ENCODE measurements around the gene HMCN2. TPM values are rescaled to one million over a fixed set of nuclear protein-coding genes. Genes with fewer than 3 reads are reported as not detected.

Gene HMCN2
- total RNA-seq, 5 donors from 2014 or later (not counting 1 experiment from before 2014, with no cell fraction given), result 0.03 TPM; not detected in 4

DNA sequence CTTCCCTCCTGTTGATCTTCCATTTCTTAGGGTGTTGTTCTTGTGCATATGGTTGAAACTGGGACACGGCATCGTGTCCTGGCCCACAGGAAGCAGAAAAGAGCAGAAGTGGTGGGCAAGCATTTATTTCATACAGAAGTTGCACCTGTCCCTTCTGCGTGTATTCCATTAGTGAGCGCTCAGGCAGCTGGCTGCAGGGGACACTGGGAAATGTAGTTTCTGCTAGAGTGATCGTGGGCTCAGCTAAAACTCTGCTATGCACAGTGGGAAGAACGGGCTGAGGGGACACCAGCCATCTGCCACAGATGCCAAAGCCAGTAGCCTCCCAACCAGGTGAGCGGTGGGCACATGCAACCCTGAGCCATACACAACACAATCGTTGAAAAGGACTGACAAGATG lies 121.8 kb downstream of the HMCN2 start:
- 85% methylated on average over 6 of the region's 8 CpGs for WGBS (ENCODE audit: insufficient coverage)
- ATAC-seq (replicated peaks in 1 of 4), result no peak
- Mint-ChIP-seq H3K27ac (no peak overlapping the region), H3K9me3 (no peaks in the 10 kb centered on the region), H3K27me3 (peaks cover 0 to 13% of the 10 kb centered on the region in 2 donors), H3K4me3 (no peak overlapping the region), H3K4me1 (no peaks in the 10 kb centered on the region), H3K36me3 (no peaks in the 10 kb centered on the region)
- Histone ChIP-seq H3K9me3 (no peaks in the 10 kb centered on the region), H3K4me1 (ENCODE audit: control insufficient read depth in 1 of 2, extremely low read depth in 1 of 2, insufficient read depth in 2 of 2, low read length in 2 of 2) (no peaks in the 10 kb centered on the region), H3K27ac (ENCODE audit: low read length) (no peak overlapping the region), H3K4me3 (ENCODE audit: control insufficient read depth in 1 of 2, extremely low read depth in 1 of 2, low read length in 1 of 2) (no peak overlapping the region), H3K27me3 (replicated peaks in 1 of 2; ENCODE audit: control insufficient read depth in 2 of 2, extremely low read depth in 1 of 2, insufficient read depth in 2 of 2, low read length in 1 of 2) (peaks cover 0 to 45% of the 10 kb centered on the region in 2 experiments), H3K36me3 (ENCODE audit: control insufficient read depth in 2 of 2, extremely low read depth in 1 of 2, insufficient read depth in 1 of 2, low read length in 1 of 2) (no peaks in the 10 kb centered on the region)
- POLR2A ChIA-PET, result no interaction called here
- DNase-seq, result no peak
- CTCF ChIA-PET, result no interaction called here

DNA sequence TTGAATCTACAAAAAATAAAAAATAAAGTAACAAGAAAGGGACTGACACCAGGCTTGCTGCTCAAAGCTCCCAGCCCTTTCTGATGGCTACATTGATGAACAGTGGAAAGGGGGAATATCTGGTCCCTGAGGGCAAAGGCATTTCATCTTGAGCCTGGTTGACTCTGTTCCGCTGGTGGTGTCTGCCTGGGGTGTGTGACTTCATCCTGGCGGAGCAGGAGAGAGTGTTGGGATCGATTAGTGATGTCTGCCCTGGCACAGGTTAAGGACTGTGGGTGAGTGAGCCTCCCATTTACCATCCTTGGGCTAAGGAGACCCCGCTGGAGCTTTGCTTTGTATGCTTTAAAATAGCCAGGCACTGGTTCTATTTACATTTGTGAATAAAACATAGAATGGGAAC lies 122.3 kb downstream of the HMCN2 start:
- no peaks in the 10 kb centered on the region for H3K36me3 ChIP-seq (ENCODE audit: control insufficient read depth in 2 of 2, extremely low read depth in 1 of 2, insufficient read depth in 1 of 2, low read length in 1 of 2)
- peaks cover 0 to 44% of the 10 kb centered on the region in 2 experiments for H3K27me3 ChIP-seq (replicated peaks in 1 of 2; ENCODE audit: control insufficient read depth in 2 of 2, extremely low read depth in 1 of 2, insufficient read depth in 2 of 2, low read length in 1 of 2)
- Mint-ChIP-seq H3K9me3 (no peaks in the 10 kb centered on the region), H3K27ac (no peak overlapping the region), H3K36me3 (no peaks in the 10 kb centered on the region), H3K4me3 (no peak overlapping the region), H3K4me1 (no peaks in the 10 kb centered on the region), H3K27me3 (peaks cover 0 to 13% of the 10 kb centered on the region in 2 donors)
- no CpG with 5 or more reads among the region's 4 CpGs for WGBS (ENCODE audit: insufficient coverage)
- ATAC-seq (replicated peaks in 1 of 4) (no peak), DNase-seq (no peak)
- CTCF ChIA-PET, result no interaction called here
- H3K4me1 ChIP-seq (ENCODE audit: control insufficient read depth in 1 of 2, extremely low read depth in 1 of 2, insufficient read depth in 2 of 2, low read length in 2 of 2), result no peaks in the 10 kb centered on the region
- H3K9me3 ChIP-seq, result no peaks in the 10 kb centered on the region
- H3K27ac ChIP-seq (ENCODE audit: low read length), result no peak overlapping the region
- POLR2A ChIA-PET, result no interaction called here
- no peak overlapping the region for H3K4me3 ChIP-seq (ENCODE audit: control insufficient read depth in 1 of 2, extremely low read depth in 1 of 2, low read length in 1 of 2)

DNA sequence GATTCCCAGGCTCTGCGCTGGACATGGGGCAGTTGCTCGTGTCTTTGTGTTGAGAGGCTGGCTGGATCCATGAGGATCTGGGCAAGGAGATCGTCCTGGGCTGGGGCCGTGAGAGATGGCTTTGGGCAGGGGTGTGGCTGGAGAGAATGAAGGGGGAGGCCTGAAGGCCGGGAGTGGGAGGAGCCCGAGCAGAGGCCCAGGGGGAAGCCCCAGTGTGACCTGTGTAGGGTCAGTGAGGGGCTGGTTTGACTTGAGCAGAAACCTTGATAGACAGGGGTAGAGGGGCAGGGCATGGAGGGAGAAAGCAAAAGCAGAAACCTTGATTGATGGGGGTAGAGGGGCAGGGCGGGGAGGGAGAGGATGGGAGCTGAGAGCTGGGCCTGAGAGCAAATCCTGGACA lies 124.8 kb downstream of the HMCN2 start:
- DNase-seq, result no peak
- Histone ChIP-seq H3K9me3 (no peaks in the 10 kb centered on the region), H3K36me3 (ENCODE audit: control insufficient read depth in 2 of 2, extremely low read depth in 1 of 2, insufficient read depth in 1 of 2, low read length in 1 of 2) (no peaks in the 10 kb centered on the region), H3K27ac (ENCODE audit: low read length) (no peak overlapping the region), H3K4me3 (ENCODE audit: control insufficient read depth in 1 of 2, extremely low read depth in 1 of 2, low read length in 1 of 2) (no peak overlapping the region), H3K27me3 (replicated peaks in 1 of 2; ENCODE audit: control insufficient read depth in 2 of 2, extremely low read depth in 1 of 2, insufficient read depth in 2 of 2, low read length in 1 of 2) (peaks cover 0 to 36% of the 10 kb centered on the region in 2 experiments), H3K4me1 (ENCODE audit: control insufficient read depth in 1 of 2, extremely low read depth in 1 of 2, insufficient read depth in 2 of 2, low read length in 2 of 2) (no peaks in the 10 kb centered on the region)
- H3K4me3 Mint-ChIP-seq, result no peak overlapping the region
- no peaks in the 10 kb centered on the region for H3K36me3 Mint-ChIP-seq
- H3K4me1 Mint-ChIP-seq, result no peaks in the 10 kb centered on the region
- no peaks in the 10 kb centered on the region for H3K9me3 Mint-ChIP-seq
- ATAC-seq (replicated peaks in 1 of 4), result no peak
- peaks cover 0 to 12% of the 10 kb centered on the region in 2 donors for H3K27me3 Mint-ChIP-seq
- ChIA-PET CTCF (no interaction called here), POLR2A (no interaction called here)
- H3K27ac Mint-ChIP-seq, result no peak overlapping the region
- WGBS (ENCODE audit: insufficient coverage), result 68% methylated on average over 7 of the region's 7 CpGs

DNA sequence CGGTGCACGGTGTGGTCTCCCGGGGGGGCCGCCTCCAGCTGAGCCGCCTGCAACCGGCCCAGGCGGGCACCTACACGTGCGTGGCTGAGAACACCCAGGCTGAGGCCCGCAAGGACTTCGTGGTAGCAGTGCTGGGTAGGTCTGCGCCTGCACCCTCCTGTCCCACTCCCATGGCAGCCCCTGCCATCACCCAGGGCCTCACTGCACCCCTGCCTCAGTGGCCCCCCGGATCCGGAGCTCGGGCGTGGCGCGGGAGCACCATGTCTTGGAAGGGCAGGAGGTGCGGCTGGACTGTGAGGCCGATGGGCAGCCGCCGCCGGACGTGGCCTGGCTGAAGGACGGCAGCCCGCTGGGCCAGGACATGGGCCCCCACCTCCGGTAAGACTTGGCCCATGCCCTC lies 125.4 kb downstream of the HMCN2 start:
- Mint-ChIP-seq H3K36me3 (no peaks in the 10 kb centered on the region), H3K27me3 (peaks cover 0 to 12% of the 10 kb centered on the region in 2 donors)

DNA sequence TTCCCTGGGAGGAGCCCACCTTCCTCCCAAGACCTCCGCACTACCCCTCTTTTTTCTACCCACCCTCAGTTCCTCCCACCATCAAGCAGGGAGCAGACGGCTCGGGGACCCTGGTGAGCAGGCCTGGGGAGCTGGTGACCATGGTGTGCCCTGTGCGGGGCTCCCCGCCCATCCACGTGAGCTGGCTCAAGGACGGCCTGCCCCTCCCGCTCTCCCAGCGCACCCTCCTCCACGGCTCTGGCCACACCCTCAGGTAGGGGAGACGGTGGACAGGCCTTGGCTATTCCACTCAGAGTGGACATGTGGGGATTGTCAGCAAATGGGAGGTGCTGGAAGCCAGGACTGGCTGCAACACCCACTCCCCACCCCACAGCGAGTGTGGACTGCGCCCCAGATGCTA lies 126.3 kb downstream of the HMCN2 start:
- peaks cover 0 to 35% of the 10 kb centered on the region in 2 experiments for H3K27me3 ChIP-seq (replicated peaks in 1 of 2; ENCODE audit: control insufficient read depth in 2 of 2, extremely low read depth in 1 of 2, insufficient read depth in 2 of 2, low read length in 1 of 2)
- no peak overlapping the region for H3K4me3 ChIP-seq (ENCODE audit: control insufficient read depth in 1 of 2, extremely low read depth in 1 of 2, low read length in 1 of 2)
- H3K4me1 ChIP-seq (ENCODE audit: control insufficient read depth in 1 of 2, extremely low read depth in 1 of 2, insufficient read depth in 2 of 2, low read length in 2 of 2), result no peaks in the 10 kb centered on the region
- DNase-seq, result no peak
- H3K4me3 Mint-ChIP-seq, result no peak overlapping the region
- CTCF ChIA-PET, result no interaction called here
- no peaks in the 10 kb centered on the region for H3K9me3 Mint-ChIP-seq
- POLR2A ChIA-PET, result no interaction called here
- H3K36me3 ChIP-seq (ENCODE audit: control insufficient read depth in 2 of 2, extremely low read depth in 1 of 2, insufficient read depth in 1 of 2, low read length in 1 of 2), result no peaks in the 10 kb centered on the region
- H3K36me3 Mint-ChIP-seq, result no peaks in the 10 kb centered on the region
- H3K9me3 ChIP-seq, result no peaks in the 10 kb centered on the region
- H3K27me3 Mint-ChIP-seq, result peaks cover 0 to 13% of the 10 kb centered on the region in 2 donors
- no peak for ATAC-seq (replicated peaks in 1 of 4)
- H3K4me1 Mint-ChIP-seq, result no peaks in the 10 kb centered on the region
- WGBS (ENCODE audit: insufficient coverage), result 80% methylated on average over 7 of the region's 13 CpGs
- H3K27ac Mint-ChIP-seq, result no peak overlapping the region
- H3K27ac ChIP-seq (ENCODE audit: low read length), result no peak overlapping the region

More for the DNA sequence above, 125.4 kb downstream of the HMCN2 start:
- ChIA-PET CTCF (no interaction called here), POLR2A (no interaction called here)
- no peak for DNase-seq
- ATAC-seq (replicated peaks in 1 of 4), result no peak
- Histone ChIP-seq H3K4me3 (ENCODE audit: control insufficient read depth in 1 of 2, extremely low read depth in 1 of 2, low read length in 1 of 2) (no peak overlapping the region), H3K27ac (ENCODE audit: low read length) (no peak overlapping the region), H3K4me1 (ENCODE audit: control insufficient read depth in 1 of 2, extremely low read depth in 1 of 2, insufficient read depth in 2 of 2, low read length in 2 of 2) (no peaks in the 10 kb centered on the region), H3K36me3 (ENCODE audit: control insufficient read depth in 2 of 2, extremely low read depth in 1 of 2, insufficient read depth in 1 of 2, low read length in 1 of 2) (no peaks in the 10 kb centered on the region), H3K9me3 (no peaks in the 10 kb centered on the region), H3K27me3 (replicated peaks in 1 of 2; ENCODE audit: control insufficient read depth in 2 of 2, extremely low read depth in 1 of 2, insufficient read depth in 2 of 2, low read length in 1 of 2) (peaks cover 0 to 35% of the 10 kb centered on the region in 2 experiments)
- Mint-ChIP-seq H3K4me3 (no peak overlapping the region), H3K27ac (no peak overlapping the region), H3K9me3 (no peaks in the 10 kb centered on the region), H3K4me1 (no peaks in the 10 kb centered on the region)
- WGBS (ENCODE audit: insufficient coverage), result 93% methylated on average over 26 of the region's 27 CpGs

DNA sequence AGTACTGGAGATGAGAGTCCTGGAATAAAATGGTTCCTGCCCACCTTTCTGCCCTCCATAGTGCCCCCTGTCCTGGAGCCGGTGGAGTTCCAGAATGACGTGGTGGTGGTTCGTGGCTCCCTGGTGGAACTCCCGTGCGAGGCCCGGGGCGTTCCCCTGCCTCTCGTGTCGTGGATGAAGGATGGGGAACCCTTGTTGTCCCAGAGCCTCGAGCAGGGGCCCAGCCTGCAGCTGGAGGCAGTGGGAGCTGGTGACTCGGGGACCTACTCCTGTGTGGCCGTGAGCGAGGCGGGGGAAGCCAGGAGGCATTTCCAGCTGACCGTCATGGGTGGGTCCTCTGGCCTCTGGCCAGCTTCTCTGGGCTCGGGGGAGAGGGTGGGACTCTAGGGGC lies 128.1 kb downstream of the HMCN2 start:
- Histone ChIP-seq H3K9me3 (no peaks in the 10 kb centered on the region), H3K4me3 (ENCODE audit: control insufficient read depth in 1 of 2, extremely low read depth in 1 of 2, low read length in 1 of 2) (no peak overlapping the region), H3K27ac (ENCODE audit: low read length) (no peak overlapping the region), H3K36me3 (ENCODE audit: control insufficient read depth in 2 of 2, extremely low read depth in 1 of 2, insufficient read depth in 1 of 2, low read length in 1 of 2) (no peaks in the 10 kb centered on the region), H3K27me3 (replicated peaks in 1 of 2; ENCODE audit: control insufficient read depth in 2 of 2, extremely low read depth in 1 of 2, insufficient read depth in 2 of 2, low read length in 1 of 2) (peaks cover 0 to 30% of the 10 kb centered on the region in 2 experiments), H3K4me1 (ENCODE audit: control insufficient read depth in 1 of 2, extremely low read depth in 1 of 2, insufficient read depth in 2 of 2, low read length in 2 of 2) (no peaks in the 10 kb centered on the region)
- Mint-ChIP-seq H3K4me1 (no peaks in the 10 kb centered on the region), H3K27me3 (peaks cover 0 to 10% of the 10 kb centered on the region in 2 donors), H3K4me3 (no peak overlapping the region), H3K27ac (no peak overlapping the region), H3K9me3 (no peaks in the 10 kb centered on the region), H3K36me3 (no peaks in the 10 kb centered on the region)
- POLR2A ChIA-PET, result no interaction called here
- 77% methylated on average over 12 of the region's 16 CpGs for WGBS (ENCODE audit: insufficient coverage)
- DNase-seq, result no peak
- ATAC-seq (replicated peaks in 1 of 4), result no peak
- CTCF ChIA-PET, result no interaction called here

DNA sequence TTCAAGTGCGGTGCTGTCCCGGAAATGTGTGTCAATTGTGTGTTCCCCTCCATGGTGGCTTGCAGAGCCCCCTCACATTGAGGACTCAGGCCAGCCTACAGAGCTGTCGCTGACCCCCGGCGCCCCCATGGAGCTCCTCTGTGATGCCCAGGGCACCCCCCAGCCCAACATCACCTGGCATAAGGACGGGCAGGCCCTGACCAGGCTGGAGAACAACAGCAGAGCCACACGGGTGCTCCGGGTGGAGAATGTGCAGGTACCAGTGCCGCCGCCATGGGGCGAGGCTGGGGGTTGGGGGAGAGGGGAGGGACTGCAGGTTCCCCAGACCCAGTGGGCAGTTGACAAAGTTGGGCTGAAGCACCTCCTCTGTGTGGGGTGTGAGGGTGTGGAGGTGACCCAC lies 128.8 kb downstream of the HMCN2 start:
- no peaks in the 10 kb centered on the region for H3K4me1 ChIP-seq (ENCODE audit: control insufficient read depth in 1 of 2, extremely low read depth in 1 of 2, insufficient read depth in 2 of 2, low read length in 2 of 2)
- H3K9me3 ChIP-seq, result no peaks in the 10 kb centered on the region
- 87% methylated on average over 7 of the region's 11 CpGs for WGBS (ENCODE audit: insufficient coverage)
- ATAC-seq (replicated peaks in 1 of 4), result no peak
- no peak for DNase-seq
- no peak overlapping the region for H3K4me3 Mint-ChIP-seq
- H3K36me3 ChIP-seq (ENCODE audit: control insufficient read depth in 2 of 2, extremely low read depth in 1 of 2, insufficient read depth in 1 of 2, low read length in 1 of 2), result no peaks in the 10 kb centered on the region
- ChIA-PET CTCF (no interaction called here), POLR2A (no interaction called here)
- peaks cover 0 to 10% of the 10 kb centered on the region in 2 donors for H3K27me3 Mint-ChIP-seq
- H3K27ac ChIP-seq (ENCODE audit: low read length), result no peak overlapping the region
- H3K4me1 Mint-ChIP-seq, result no peaks in the 10 kb centered on the region
- H3K36me3 Mint-ChIP-seq, result no peaks in the 10 kb centered on the region
- peaks cover 0 to 31% of the 10 kb centered on the region in 2 experiments for H3K27me3 ChIP-seq (replicated peaks in 1 of 2; ENCODE audit: control insufficient read depth in 2 of 2, extremely low read depth in 1 of 2, insufficient read depth in 2 of 2, low read length in 1 of 2)
- H3K4me3 ChIP-seq (ENCODE audit: control insufficient read depth in 1 of 2, extremely low read depth in 1 of 2, low read length in 1 of 2), result no peak overlapping the region
- no peaks in the 10 kb centered on the region for H3K9me3 Mint-ChIP-seq
- no peak overlapping the region for H3K27ac Mint-ChIP-seq

Data from T-cell (primary cell).